Activated CD8-positive, alpha-beta memory T cell treated with anti-CD3 and anti-CD28 coated beads for 1 hour (primary cell): Measurements from ENCODE around the gene DLL4.

Experiments used
- DNase-seq, 2 donors: peaks; one replicate each; pipeline ENCODE4 v3.0.0-alpha.2; 2020; ENCODE audit warnings: low read depth in 1 of 2; ENCODE audit errors: extremely low read depth in 1 of 2

Gene DLL4

GRCh38 chr15:40925863-40926658, 3.1 kb upstream of the DLL4 start:
- DNase-seq: no peak

- no peak for DNase-seq
Observed at GRCh38 chr15:40926659-40927494, 2.3 kb upstream of the DLL4 start.

- DNase-seq: no peak
Observed at GRCh38 chr15:40927495-40927872, 1.7 kb upstream of the DLL4 start.

- no peak for DNase-seq
Observed at GRCh38 chr15:40927873-40928806, 1.0 kb upstream of the DLL4 start.

GRCh38 chr15:40929660-40930429, 705 bp downstream of the DLL4 start:
- no peak for DNase-seq

GRCh38 chr15:40930430-40931299, 1.5 kb downstream of the DLL4 start:
- no peak for DNase-seq

- DNase-seq: no peak
Observed at GRCh38 chr15:40931300-40932142, 2.4 kb downstream of the DLL4 start.

GRCh38 chr15:40932156-40932555, 3.0 kb downstream of the DLL4 start:
- no peak for DNase-seq

GRCh38 chr15:40932649-40933516, 3.7 kb downstream of the DLL4 start:
- no peak for DNase-seq

GRCh38 chr15:40933517-40933902, 4.4 kb downstream of the DLL4 start:
- DNase-seq: no peak

GRCh38 chr15:40934457-40934856, 5.3 kb downstream of the DLL4 start:
- no peak for DNase-seq

GRCh38 chr15:40936234-40936708, 7.1 kb downstream of the DLL4 start:
- DNase-seq: no peak

- DNase-seq: no peak
Observed at GRCh38 chr15:40936709-40937666, 7.8 kb downstream of the DLL4 start.

- DNase-seq: no peak
Observed at GRCh38 chr15:40937762-40938535, 8.8 kb downstream of the DLL4 start.

GRCh38 chr15:40938536-40938870, 9.4 kb downstream of the DLL4 start:
- no peak for DNase-seq
